ENCODE results near the gene ERBB4.

DNA sequence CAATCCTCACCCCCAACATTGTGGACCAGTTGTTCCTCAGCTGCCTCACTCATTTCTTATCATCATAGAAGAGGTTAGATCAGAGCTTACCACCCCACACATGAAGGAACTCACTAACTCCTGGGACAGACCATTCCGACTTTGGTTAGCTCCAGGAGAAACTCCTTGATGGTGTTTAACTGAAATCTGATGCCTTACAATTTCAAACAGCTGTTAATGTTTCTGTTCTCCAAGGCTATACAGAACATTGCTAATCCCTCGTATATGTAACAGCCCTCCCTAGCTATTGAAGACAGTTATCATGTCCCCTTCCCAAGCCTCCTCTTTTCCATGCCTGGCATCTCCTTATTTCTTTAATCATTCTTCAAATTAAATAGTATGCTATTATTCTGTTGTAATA lies 14.8 kb downstream of the ERBB4 start:
- TF ChIP-seq, protein P1, sequence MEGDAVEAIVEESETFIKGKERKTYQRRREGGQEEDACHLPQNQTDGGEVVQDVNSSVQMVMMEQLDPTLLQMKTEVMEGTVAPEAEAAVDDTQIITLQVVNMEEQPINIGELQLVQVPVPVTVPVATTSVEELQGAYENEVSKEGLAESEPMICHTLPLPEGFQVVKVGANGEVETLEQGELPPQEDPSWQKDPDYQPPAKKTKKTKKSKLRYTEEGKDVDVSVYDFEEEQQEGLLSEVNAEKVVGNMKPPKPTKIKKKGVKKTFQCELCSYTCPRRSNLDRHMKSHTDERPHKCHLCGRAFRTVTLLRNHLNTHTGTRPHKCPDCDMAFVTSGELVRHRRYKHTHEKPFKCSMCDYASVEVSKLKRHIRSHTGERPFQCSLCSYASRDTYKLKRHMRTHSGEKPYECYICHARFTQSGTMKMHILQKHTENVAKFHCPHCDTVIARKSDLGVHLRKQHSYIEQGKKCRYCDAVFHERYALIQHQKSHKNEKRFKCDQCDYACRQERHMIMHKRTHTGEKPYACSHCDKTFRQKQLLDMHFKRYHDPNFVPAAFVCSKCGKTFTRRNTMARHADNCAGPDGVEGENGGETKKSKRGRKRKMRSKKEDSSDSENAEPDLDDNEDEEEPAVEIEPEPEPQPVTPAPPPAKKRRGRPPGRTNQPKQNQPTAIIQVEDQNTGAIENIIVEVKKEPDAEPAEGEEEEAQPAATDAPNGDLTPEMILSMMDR (IDR thresholded peaks at IDR 0.05), result no peak
- TF ChIP-seq POLR2A (IDR thresholded peaks at IDR 0.05), result no peak

Measured in transverse colon (tissue), 3 donors.